Pancreas (tissue), 10 donors: Measurements from ENCODE around the gene PPP4R2. TPM values are rescaled to one million over a fixed set of nuclear protein-coding genes. Genes with fewer than 3 reads are reported as not detected.

Experiments
- ATAC-seq, 4 donors: fragments of 200-7000 bp; cut with Tn5 transposase; one replicate each; pipeline versions ENCODE4 v1.8.0 to v1.9.1; 2020; ENCODE audit warnings: mild to moderate bottlenecking in 4 of 4, moderate library complexity in 4 of 4
- DNase-seq, 6 donors: peaks; one replicate each; pipeline ENCODE4 v3.0.0-alpha.2; 2020
- FAIRE-seq: peaks from 2 replicates; lab custom pipeline; 2012; peaks lifted over from hg19 to GRCh38; lab: Jason Lieb, UNC
- H3K27ac ChIP-seq, 4 donors: fragments of 200-600 bp; sonication (generic); 1 replicate in 3 of 4; 2 replicates in 1 of 4; pipeline versions ENCODE4 v1.5.0 to v1.8.0; 2020
- H3K27me3 ChIP-seq, 4 donors: fragments of 200-600 bp; one replicate each; pipeline ENCODE4 v1.8.0; 2021
- H3K36me3 ChIP-seq, 3 donors: fragments of 200-600 bp; sonication (generic) in 1 of 3; one replicate each; pipeline versions ENCODE4 v1.5.0 to v1.8.0; 2020 to 2021
- H3K4me1 ChIP-seq, 3 donors: fragments of 200-600 bp; one replicate each; pipeline ENCODE4 v1.8.0; 2021
- H3K4me3 ChIP-seq, 4 donors: fragments of 200-600 bp; sonication (generic) in 2 of 4; one replicate each; pipeline versions ENCODE4 v1.5.0 to v1.8.0; 2020 to 2021
- H3K9me3 ChIP-seq, 4 donors: fragments of 200-600 bp; one replicate each; pipeline ENCODE4 v1.8.0; 2021
- WGBS, 2 donors: extraction: QIAGEN DNeasy Blood & Tissue Kit; methylation state at CpG; one replicate each; pipeline ENCODE4 v1.1.7; 2013; 5-methylcytosine and 5-hydroxymethylcytosine counted together
- intact Hi-C, 3 donors: fragments of 100-400 bp; cut with DNase I; formaldehyde crosslinking; loops; one replicate each; pipeline versions ENCODE4 v1.11.1 to v1.14.2; 2022
- polyA plus RNA-seq, 2 donors: library from polyadenylated mRNA; stranded (reverse); fragments of 200-250 nt; gene quantifications; one replicate each; pipeline ENCODE4 v1.2.3, GENCODE V29; 2013
- total RNA-seq, 6 donors: library from RNA; stranded (reverse); fragmentation: NEBNext Ultra II Directional in 4 of 6; extraction: Animal tissue kit (Norgen Biotek cat#: 25700) in 4 of 6; gene quantifications; one replicate each; pipeline versions ENCODE4 v1.2.1 to v1.2.4, GENCODE V29; 2021 to 2023
- TF ChIP-seq, protein P1 (sequence below), 4 donors: fragments of 200-600 bp; sonication (generic) in 3 of 4; IDR thresholded peaks; one replicate each; pipeline versions ENCODE4 v1.5.0 to v1.8.0; 2021; ENCODE audit warnings: antibody characterized with exemption in 4 of 4
- donor health status: healthy with polysubstance abuse.
- donor health status: DM: no; HTN: no; CAD: no; lungs with moderate emphysema.
- donor health status: DM: no; HTN: no; CAD: no.
- donor health status: control.
- donor health status: control.
- donor health status: Bipolar disorder and iron deficiency.
- donor health status: DM: yes; HTN: yes; CAD: no.
- donor health status: DM: no; HTN: no; CAD: no.
- donor health status: DM: no; HTN: no; CAD: no.
- donor health status: DM: yes; HTN: yes; CAD: no.

Gene PPP4R2
- total and polyA plus RNA-seq, 8 donors: 8.2 to 45.6 (median 23.4) TPM

DNA sequence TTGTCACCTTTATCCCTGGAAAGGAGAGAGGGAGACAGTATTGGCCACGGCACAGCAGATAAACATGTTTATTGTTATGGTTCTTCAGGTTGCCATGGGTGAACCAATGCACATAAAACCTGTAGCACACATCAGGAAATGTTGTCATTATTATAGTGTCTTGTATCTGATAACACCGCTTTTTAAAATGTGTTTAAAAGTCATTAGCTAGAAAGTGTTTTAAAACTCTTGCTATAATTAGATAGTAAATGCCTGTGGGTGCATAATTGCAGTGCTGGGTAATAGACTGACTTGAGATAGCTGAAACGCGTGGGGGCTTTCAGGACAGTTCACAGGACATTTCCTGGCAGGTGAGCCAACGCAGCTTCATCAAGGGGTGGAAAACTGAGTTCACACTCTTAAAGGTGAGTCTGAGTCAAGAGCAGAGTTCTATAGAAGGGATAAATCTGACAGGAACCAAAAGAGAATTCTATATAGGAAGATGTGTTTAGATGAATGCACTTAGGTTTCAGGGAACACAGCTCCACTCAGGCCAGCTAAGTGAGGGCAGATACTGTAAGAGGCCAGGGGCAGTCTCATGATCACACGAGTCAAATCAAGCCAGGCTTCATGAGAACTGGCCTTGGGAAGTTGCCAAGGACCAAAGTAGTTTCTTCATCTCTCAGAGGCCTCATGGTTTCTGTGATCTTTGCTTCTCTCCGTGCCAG lies 35.6 kb upstream of the PPP4R2 start:
- Histone ChIP-seq H3K4me1 (peaks cover 0 to 9% (median 0%) of the 10 kb centered on the region in 3 donors), H3K27me3 (no peaks in the 10 kb centered on the region), H3K4me3 (no peak overlapping the region), H3K9me3 (no peaks in the 10 kb centered on the region), H3K27ac (peak overlapping the region in 1 of 4 donors; percentile 34), H3K36me3 (no peaks in the 10 kb centered on the region)
- ATAC-seq (peak; percentile 57 to 74 (median 68)), DNase-seq (peak in 2 of 6 donors; percentile 11 to 13), FAIRE-seq (peak; percentile 32)
- 41 to 46% methylated on average over 7 of the region's 7 CpGs for WGBS, 2 donors
- intact Hi-C loops: no loop called here
- TF ChIP-seq, protein P1, sequence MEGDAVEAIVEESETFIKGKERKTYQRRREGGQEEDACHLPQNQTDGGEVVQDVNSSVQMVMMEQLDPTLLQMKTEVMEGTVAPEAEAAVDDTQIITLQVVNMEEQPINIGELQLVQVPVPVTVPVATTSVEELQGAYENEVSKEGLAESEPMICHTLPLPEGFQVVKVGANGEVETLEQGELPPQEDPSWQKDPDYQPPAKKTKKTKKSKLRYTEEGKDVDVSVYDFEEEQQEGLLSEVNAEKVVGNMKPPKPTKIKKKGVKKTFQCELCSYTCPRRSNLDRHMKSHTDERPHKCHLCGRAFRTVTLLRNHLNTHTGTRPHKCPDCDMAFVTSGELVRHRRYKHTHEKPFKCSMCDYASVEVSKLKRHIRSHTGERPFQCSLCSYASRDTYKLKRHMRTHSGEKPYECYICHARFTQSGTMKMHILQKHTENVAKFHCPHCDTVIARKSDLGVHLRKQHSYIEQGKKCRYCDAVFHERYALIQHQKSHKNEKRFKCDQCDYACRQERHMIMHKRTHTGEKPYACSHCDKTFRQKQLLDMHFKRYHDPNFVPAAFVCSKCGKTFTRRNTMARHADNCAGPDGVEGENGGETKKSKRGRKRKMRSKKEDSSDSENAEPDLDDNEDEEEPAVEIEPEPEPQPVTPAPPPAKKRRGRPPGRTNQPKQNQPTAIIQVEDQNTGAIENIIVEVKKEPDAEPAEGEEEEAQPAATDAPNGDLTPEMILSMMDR (IDR thresholded peaks at IDR 0.05): no peak

DNA sequence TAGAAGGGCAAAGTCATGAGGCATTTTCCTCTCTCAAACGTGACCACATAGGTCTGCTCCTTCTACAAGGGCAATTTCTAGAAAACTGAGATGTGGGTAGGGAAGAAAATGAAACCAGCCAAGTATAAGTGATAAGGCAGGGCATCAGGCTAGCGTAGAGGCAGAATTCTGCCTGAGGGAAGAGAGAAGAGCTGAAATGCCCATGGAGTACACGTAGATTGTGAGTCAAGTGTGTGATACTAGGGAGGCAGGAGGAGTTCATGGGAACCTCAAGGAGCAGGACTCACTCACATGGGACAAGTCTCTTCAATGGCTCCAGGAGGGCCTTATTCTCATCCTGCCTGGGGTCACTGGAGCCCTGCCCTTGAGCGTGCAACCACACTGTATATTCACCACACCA lies 34.9 kb upstream of the PPP4R2 start:
- Histone ChIP-seq H3K4me3 (no peak overlapping the region), H3K9me3 (no peaks in the 10 kb centered on the region), H3K4me1 (peaks cover 0 to 9% (median 0%) of the 10 kb centered on the region in 3 donors), H3K27me3 (no peaks in the 10 kb centered on the region), H3K36me3 (no peaks in the 10 kb centered on the region), H3K27ac (no peak overlapping the region)
- TF ChIP-seq, protein P1 (IDR thresholded peaks at IDR 0.05): no peak
- DNase-seq (no peak), FAIRE-seq (no peak), ATAC-seq (no peak)
- intact Hi-C loops: no loop called here
- 67 to 75% methylated on average over 4 of the region's 4 CpGs for WGBS, 2 donors

DNA sequence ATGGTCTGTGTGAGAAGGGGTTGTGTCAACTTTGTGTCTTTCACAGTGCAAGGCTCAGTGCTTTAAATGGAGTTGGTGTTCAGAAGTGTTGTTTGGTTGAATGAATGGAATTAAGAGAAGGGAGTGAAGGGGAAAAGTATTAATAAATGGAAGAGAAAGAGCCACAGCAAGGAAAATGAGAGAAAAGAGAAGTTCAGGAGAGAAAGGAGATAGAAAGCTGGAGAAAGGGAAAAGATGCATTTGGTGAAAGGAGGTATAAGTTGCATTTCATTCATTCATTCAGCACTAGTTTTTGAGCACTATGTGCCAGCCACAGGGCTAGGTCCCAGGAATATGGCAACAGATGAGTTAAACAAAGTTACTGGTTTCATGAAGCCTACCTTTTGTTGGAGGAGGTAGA lies 34.3 kb upstream of the PPP4R2 start:
- FAIRE-seq (no peak), ATAC-seq (no peak), DNase-seq (no peak)
- intact Hi-C loops: no loop called here
- H3K9me3 ChIP-seq: no peaks in the 10 kb centered on the region
- TF ChIP-seq, protein P1 (IDR thresholded peaks at IDR 0.05): no peak
- no peaks in the 10 kb centered on the region for H3K27me3 ChIP-seq
- no peak overlapping the region for H3K27ac ChIP-seq
- no peak overlapping the region for H3K4me3 ChIP-seq
- peaks cover 0 to 9% (median 0%) of the 10 kb centered on the region in 3 donors for H3K4me1 ChIP-seq
- H3K36me3 ChIP-seq: no peaks in the 10 kb centered on the region

DNA sequence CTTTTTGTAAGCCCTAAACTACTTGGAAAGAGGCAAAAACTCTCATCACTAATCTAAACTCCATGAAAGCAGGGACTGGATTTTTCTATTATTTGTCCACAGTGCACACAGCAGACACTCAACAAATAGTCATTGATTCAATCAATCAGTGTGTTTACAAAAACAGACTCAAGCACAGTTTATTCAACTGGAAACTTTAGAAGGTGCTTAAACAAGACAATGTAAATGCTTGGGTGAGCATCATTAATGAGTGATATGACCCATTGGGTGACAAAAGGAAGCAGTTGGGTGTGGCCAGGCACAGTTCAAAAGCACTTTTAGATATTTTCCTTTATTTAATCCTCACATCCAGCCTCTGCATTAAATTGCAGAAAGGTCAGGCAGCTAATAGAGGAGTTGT lies 32.0 kb upstream of the PPP4R2 start:
- TF ChIP-seq, protein P1 (IDR thresholded peaks at IDR 0.05): no peak
- DNase-seq (no peak), FAIRE-seq (no peak), ATAC-seq (no peak)
- no peaks in the 10 kb centered on the region for H3K9me3 ChIP-seq
- intact Hi-C loops: no loop called here
- H3K4me3 ChIP-seq: no peak overlapping the region
- H3K36me3 ChIP-seq: no peaks in the 10 kb centered on the region
- H3K27me3 ChIP-seq: no peaks in the 10 kb centered on the region
- H3K4me1 ChIP-seq: peaks cover 0 to 9% (median 0%) of the 10 kb centered on the region in 3 donors
- H3K27ac ChIP-seq: no peak overlapping the region

DNA sequence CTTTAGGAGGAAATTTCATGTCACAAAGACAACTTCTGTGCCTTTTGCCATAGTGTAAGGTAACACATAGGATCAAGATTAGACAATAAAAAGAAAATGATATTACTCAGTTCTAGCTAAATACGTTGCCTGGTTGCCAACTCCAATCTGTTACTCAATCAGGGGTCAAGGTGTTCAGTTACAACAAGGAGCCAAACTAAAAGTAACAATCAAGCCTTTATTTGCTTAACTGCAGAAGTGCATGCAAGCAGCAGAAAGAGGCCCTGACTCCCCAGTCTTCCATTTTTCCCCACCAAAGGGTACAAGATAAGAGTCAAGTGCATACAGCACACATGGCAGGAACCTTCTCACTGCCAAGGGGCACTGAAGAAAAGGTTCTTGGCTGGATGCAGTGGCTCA lies 28.3 kb upstream of the PPP4R2 start:
- FAIRE-seq (no peak), DNase-seq (no peak), ATAC-seq (no peak)
- H3K9me3 ChIP-seq: no peaks in the 10 kb centered on the region
- H3K4me3 ChIP-seq: no peak overlapping the region
- TF ChIP-seq, protein P1 (IDR thresholded peaks at IDR 0.05): no peak
- WGBS, 2 donors: 55 to 70% methylated on average over 1 of the region's 1 CpG
- no peak overlapping the region for H3K27ac ChIP-seq
- H3K4me1 ChIP-seq: peaks cover 0 to 2% (median 1%) of the 10 kb centered on the region in 3 donors
- H3K36me3 ChIP-seq: no peaks in the 10 kb centered on the region
- no peaks in the 10 kb centered on the region for H3K27me3 ChIP-seq
- intact Hi-C loops: no loop called here
